ENCODE data around the gene SC5D. TPM values are rescaled to one million over a fixed set of nuclear protein-coding genes. Genes with fewer than 3 reads are reported as not detected.

The SC5D gene
- total and polyA plus RNA-seq, 7 donors, result 6.0 to 33.5 (median 27.2) TPM

DNA sequence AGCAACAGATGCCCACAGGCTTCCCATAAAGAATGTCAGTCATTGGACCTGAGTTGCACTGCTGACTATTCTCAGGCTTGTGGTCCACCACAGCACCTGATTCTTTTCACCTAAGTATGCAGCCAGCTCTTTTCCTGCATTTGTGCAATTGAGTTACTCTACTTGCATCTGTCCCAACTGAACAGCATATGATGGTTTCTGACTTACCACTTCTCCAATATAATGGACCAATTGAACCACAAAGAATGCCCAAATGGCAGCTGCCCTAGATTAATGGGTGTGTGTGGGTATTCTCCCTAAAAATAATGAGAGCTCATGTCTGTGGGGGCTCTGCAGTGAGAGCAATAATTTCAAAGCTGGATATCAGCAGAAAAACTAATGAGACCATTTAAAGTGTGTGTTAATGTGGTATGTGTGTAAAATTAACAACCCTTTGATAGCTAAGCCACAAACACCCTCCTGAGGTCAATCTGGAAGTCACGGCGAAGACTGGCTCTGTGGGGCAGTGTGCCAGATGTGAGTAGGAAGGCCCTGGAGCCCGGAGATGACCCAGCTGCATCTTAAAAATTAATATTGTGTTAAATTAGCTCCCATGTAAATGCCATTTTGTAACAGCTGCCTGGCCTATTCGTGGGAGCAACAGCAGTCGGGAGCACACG, 43.8 kb downstream of the SC5D start:
- no peaks in the 10 kb centered on the region for H3K4me1 ChIP-seq
- TF ChIP-seq POLR2A (IDR thresholded peaks at IDR 0.05) (no peak), POLR2AphosphoS5 (IDR thresholded peaks at IDR 0.05) (no peak), CTCF (IDR thresholded peaks at IDR 0.05) (no peak), EP300 (IDR thresholded peaks at IDR 0.05) (no peak)
- no peaks in the 10 kb centered on the region for H3K9me3 ChIP-seq
- WGBS, 2 donors, result 77 to 87% methylated on average over 6 of the region's 6 CpGs
- no peak overlapping the region for H3K4me3 ChIP-seq
- H3K27me3 ChIP-seq, result no peaks in the 10 kb centered on the region
- H3K36me3 ChIP-seq, result no peaks in the 10 kb centered on the region
- DNase-seq, result no peak
- intact Hi-C loops (cut with DNase I), result no loop called here
- no peak overlapping the region for H3K27ac ChIP-seq

GRCh38 chr11:121337078-121337477, 44.5 kb downstream of the SC5D start:
- Histone ChIP-seq H3K9me3 (no peaks in the 10 kb centered on the region), H3K27ac (no peak overlapping the region), H3K4me3 (no peak overlapping the region), H3K27me3 (no peaks in the 10 kb centered on the region), H3K4me1 (no peaks in the 10 kb centered on the region), H3K36me3 (no peaks in the 10 kb centered on the region)
- intact Hi-C loops (cut with DNase I), result no loop called here
- WGBS, 2 donors, result 89 to 93% methylated on average over 2 of the region's 2 CpGs
- no peak for TF ChIP-seq EP300 (IDR thresholded peaks at IDR 0.05)
- no peak for TF ChIP-seq POLR2A (IDR thresholded peaks at IDR 0.05)
- no peak for TF ChIP-seq CTCF (IDR thresholded peaks at IDR 0.05)
- no peak for TF ChIP-seq POLR2AphosphoS5 (IDR thresholded peaks at IDR 0.05)
- no peak for DNase-seq

GRCh38 chr11:121337740-121338272, 45.2 kb downstream of the SC5D start:
- H3K27ac ChIP-seq, result no peak overlapping the region
- no peaks in the 10 kb centered on the region for H3K27me3 ChIP-seq
- no peaks in the 10 kb centered on the region for H3K9me3 ChIP-seq
- no peak overlapping the region for H3K4me3 ChIP-seq
- H3K4me1 ChIP-seq, result no peaks in the 10 kb centered on the region
- WGBS, 2 donors, result 85 to 90% methylated on average over 6 of the region's 6 CpGs
- no peak for DNase-seq
- H3K36me3 ChIP-seq, result no peaks in the 10 kb centered on the region
- intact Hi-C loops (cut with DNase I), result no loop called here
- TF ChIP-seq EP300 (IDR thresholded peaks at IDR 0.05) (no peak), CTCF (IDR thresholded peaks at IDR 0.05) (no peak), POLR2A (IDR thresholded peaks at IDR 0.05) (no peak), POLR2AphosphoS5 (IDR thresholded peaks at IDR 0.05) (no peak)

DNA sequence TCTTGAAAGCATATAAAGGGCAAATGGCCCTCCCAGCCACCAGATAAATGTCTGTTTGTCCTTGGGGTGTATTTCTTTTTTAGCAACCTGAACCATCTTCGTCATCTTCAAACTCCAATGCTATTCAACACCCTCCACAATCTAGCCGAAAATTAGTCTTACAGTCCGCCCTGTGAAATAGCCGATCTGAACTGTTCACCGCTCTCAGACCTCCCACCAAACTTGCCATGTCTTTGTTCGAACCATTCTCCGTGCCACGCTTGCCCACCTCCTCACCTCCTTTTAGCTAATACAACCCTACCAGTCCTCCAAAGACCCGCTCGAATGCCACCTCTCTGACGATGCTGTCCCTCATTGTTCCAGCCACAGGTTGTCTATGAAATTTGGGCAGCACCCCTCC, 46.0 kb downstream of the SC5D start:
- Histone ChIP-seq H3K36me3 (no peaks in the 10 kb centered on the region), H3K4me3 (no peak overlapping the region), H3K9me3 (no peaks in the 10 kb centered on the region), H3K27ac (no peak overlapping the region), H3K27me3 (no peaks in the 10 kb centered on the region), H3K4me1 (no peaks in the 10 kb centered on the region)
- intact Hi-C loops (cut with DNase I), result no loop called here
- WGBS, 2 donors, result 98% methylated on average over 11 of the region's 11 CpGs
- TF ChIP-seq POLR2A (IDR thresholded peaks at IDR 0.05), result no peak
- no peak for TF ChIP-seq EP300 (IDR thresholded peaks at IDR 0.05)
- TF ChIP-seq POLR2AphosphoS5 (IDR thresholded peaks at IDR 0.05), result no peak
- TF ChIP-seq CTCF (IDR thresholded peaks at IDR 0.05), result no peak
- no peak for DNase-seq
